Mesodermal cell (in vitro differentiated cells): ENCODE data around the gene CTXN3.
"Not testable (repeated sequence)": the region's sequence is repeated elsewhere in the genome, so short reads cannot be mapped to it uniquely, and the experiment has no call there.

Experiments used
- H3K27ac ChIP-seq: 2 replicates; pipeline ENCODE4 v1.7.0; 2013; ENCODE audit warnings: mild to moderate bottlenecking, low read depth, low read length, moderate library complexity; ENCODE audit not compliant: severe bottlenecking
- H3K36me3 ChIP-seq: 2 replicates; pipeline ENCODE4 v1.7.1; 2013; ENCODE audit warnings: mild to moderate bottlenecking, low read length, moderate library complexity; ENCODE audit not compliant: control insufficient read depth, insufficient read depth
- H3K4me1 ChIP-seq: one replicate; pipeline ENCODE4 v1.7.1; 2013; ENCODE audit warnings: mild to moderate bottlenecking, low read length; ENCODE audit not compliant: insufficient read depth, control insufficient read depth, poor library complexity, severe bottlenecking
- H3K4me3 ChIP-seq: 2 replicates; pipeline ENCODE4 v1.7.0; 2013; ENCODE audit warnings: low read length, control low read depth, mild to moderate bottlenecking; ENCODE audit not compliant: insufficient read depth, poor library complexity, severe bottlenecking; ENCODE audit errors: extremely low read depth
- H3K9me3 ChIP-seq: 2 replicates; pipeline ENCODE4 v1.7.1; 2013; ENCODE audit warnings: mild to moderate bottlenecking, low read length, moderate library complexity; ENCODE audit not compliant: control insufficient read depth
- WGBS, 2 experiments: methylation state at CpG; one replicate each; pipeline ENCODE4 v1.1.5; 2013; ENCODE audit warnings: missing lambda C conversion rate in 2 of 2; ENCODE audit not compliant: insufficient coverage in 2 of 2; 5-methylcytosine and 5-hydroxymethylcytosine counted together

Gene CTXN3

DNA sequence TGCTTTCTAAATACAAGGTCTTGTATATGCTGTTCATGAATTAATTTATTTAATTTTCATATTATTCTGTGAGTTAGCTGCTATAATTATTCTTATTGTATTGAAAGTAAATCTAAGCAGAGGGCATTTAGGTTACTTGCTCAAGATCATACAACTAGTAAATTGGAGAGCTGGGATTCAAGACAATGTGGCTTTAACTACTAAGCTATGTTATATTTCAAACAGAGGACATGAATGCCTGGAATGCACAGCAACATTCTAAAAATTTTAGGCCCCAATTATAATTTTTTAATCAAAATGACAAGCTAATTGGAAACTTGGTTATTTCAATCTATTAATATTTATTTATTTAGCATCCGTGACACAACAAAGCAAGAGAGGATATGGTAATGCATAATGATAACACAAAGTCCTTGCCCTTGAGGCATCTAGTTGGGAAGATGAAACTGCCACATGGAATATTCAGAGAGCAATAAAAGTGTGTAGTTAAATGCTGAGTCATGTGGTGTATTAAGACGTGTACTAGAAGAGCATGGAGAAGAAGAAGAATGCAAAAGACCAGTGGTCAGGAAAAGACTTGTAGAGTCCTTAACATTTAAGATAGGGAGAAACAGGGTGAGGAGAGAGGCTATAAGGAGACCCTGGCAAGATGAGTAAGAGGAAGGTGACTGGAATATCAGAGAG is 24.4 kb downstream of the CTXN3 start:
- Histone ChIP-seq H3K36me3 (no peaks in the 10 kb centered on the region), H3K4me1 (no peaks in the 10 kb centered on the region), H3K4me3 (no peak overlapping the region), H3K9me3 (no peaks in the 10 kb centered on the region), H3K27ac (no peak overlapping the region)
- WGBS, 2 experiments: 87 to 89% methylated on average over 1 of the region's 2 CpGs

DNA sequence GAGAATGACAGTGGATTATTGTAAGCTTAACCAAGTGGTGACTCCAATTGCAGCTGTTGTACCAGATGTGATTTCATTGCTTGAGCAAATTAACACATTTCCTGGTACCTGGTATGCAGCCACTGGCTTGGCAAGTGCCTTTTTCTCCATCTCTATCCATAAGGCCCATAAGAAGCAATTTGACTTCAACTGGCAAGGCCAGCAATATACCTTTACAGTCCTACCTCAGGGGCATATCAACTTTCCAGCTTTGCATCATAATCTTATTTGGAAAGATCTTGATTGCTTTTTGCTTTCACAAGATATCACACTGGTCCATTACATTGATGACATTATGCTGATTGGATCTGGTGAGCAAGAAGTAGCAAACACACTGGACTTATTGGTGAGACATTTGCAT is 28.1 kb downstream of the CTXN3 start:
- H3K4me3 ChIP-seq: not testable (repeated sequence)

GRCh38 chr5:127679691-127680330 is 30.9 kb downstream of the CTXN3 start:
- H3K9me3 ChIP-seq, H3K4me1 ChIP-seq, H3K36me3 ChIP-seq, H3K4me3 ChIP-seq, H3K27ac ChIP-seq: not testable (repeated sequence)
- WGBS, 2 experiments: 100% methylated on average over 1 of the region's 3 CpGs; no CpG with 5 or more reads in 1 of the 2 experiments

More for the DNA sequence above, 28.1 kb downstream of the CTXN3 start:
- not testable (repeated sequence) for H3K27ac ChIP-seq, H3K9me3 ChIP-seq, H3K4me1 ChIP-seq, H3K36me3 ChIP-seq

GRCh38 chr5:127680595-127680994 is 31.7 kb downstream of the CTXN3 start:
- H3K9me3 ChIP-seq: no peaks in the 10 kb centered on the region
- no peaks in the 10 kb centered on the region for H3K36me3 ChIP-seq
- no CpG with 5 or more reads among the region's 1 CpG for WGBS, 2 experiments
- no peak overlapping the region for H3K4me3 ChIP-seq
- H3K27ac ChIP-seq: no peak overlapping the region
- no peaks in the 10 kb centered on the region for H3K4me1 ChIP-seq

DNA sequence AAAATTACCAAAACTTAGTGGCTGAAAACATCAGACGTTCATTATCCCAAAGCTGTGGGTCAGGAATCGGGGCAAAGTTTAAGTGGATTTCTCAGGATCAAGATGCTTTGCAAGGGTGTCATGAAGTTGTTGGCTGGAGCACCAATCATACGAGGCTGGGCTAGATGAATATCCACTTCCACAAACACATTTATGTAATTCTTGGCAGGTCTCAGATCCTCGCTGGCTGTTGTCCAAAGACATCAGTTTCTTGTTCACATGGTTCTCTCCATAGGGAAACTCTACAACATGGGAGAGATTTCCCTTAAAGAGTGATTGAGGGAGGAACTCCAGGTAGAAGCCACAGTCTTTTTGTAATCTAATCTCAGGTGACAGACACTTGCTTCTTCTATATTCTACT is 34.1 kb downstream of the CTXN3 start:
- WGBS, 2 experiments: 82% methylated on average over 2 of the region's 4 CpGs; no CpG with 5 or more reads in 1 of the 2 experiments
- Histone ChIP-seq H3K36me3 (no peaks in the 10 kb centered on the region), H3K9me3 (no peaks in the 10 kb centered on the region)

GRCh38 chr5:127684726-127685467 is 36.0 kb downstream of the CTXN3 start:
- Histone ChIP-seq H3K27ac (no peak overlapping the region), H3K9me3 (no peaks in the 10 kb centered on the region), H3K4me3 (no peak overlapping the region), H3K36me3 (no peaks in the 10 kb centered on the region), H3K4me1 (no peaks in the 10 kb centered on the region)
- 83 to 84% methylated on average over 3 to 4 of the region's 6 CpGs for WGBS, 2 experiments

More for the DNA sequence above, 34.1 kb downstream of the CTXN3 start:
- no peaks in the 10 kb centered on the region for H3K4me1 ChIP-seq
- H3K4me3 ChIP-seq: no peak overlapping the region
- no peak overlapping the region for H3K27ac ChIP-seq

DNA sequence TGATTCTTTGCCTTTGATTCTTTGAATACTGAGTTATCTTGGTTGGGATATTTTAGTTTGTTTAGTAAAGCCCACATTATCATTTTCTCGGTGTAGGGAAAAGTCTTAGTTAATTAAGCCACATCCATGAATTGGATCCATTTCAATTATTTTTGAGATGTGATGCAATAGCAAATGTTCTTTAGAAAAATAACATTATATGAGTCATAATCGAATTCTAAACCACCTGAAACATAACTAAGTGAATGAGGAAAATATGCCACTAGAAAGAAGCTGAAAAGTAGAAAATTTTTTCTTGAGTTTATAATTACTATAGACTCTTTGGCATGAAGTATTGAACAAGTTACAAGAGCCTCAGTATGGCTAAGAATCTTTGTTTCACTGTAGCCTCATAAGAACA is 36.8 kb downstream of the CTXN3 start:
- no CpG with 5 or more reads among the region's 2 CpGs for WGBS, 2 experiments

GRCh38 chr5:127686424-127686823 is 37.5 kb downstream of the CTXN3 start:
- Histone ChIP-seq H3K9me3 (no peaks in the 10 kb centered on the region), H3K27ac (no peak overlapping the region), H3K4me3 (no peak overlapping the region), H3K36me3 (no peaks in the 10 kb centered on the region), H3K4me1 (no peaks in the 10 kb centered on the region)

More for the DNA sequence above, 36.8 kb downstream of the CTXN3 start:
- no peak overlapping the region for H3K4me3 ChIP-seq
- no peaks in the 10 kb centered on the region for H3K36me3 ChIP-seq
- no peaks in the 10 kb centered on the region for H3K9me3 ChIP-seq
- H3K27ac ChIP-seq: no peak overlapping the region
- no peaks in the 10 kb centered on the region for H3K4me1 ChIP-seq

- no CpG with 5 or more reads among the region's 1 CpG for WGBS, 2 experiments
- H3K36me3 ChIP-seq: no peaks in the 10 kb centered on the region
Measured at GRCh38 chr5:127694518-127695171, 45.8 kb downstream of the CTXN3 start.

GRCh38 chr5:127695346-127695745 is 46.5 kb downstream of the CTXN3 start:
- Histone ChIP-seq H3K27ac (no peak overlapping the region), H3K4me1 (peaks cover 9% of the 10 kb centered on the region), H3K9me3 (no peaks in the 10 kb centered on the region)

More at GRCh38 chr5:127694518-127695171, 45.8 kb downstream of the CTXN3 start:
- Histone ChIP-seq H3K27ac (no peak overlapping the region), H3K4me3 (no peak overlapping the region), H3K9me3 (no peaks in the 10 kb centered on the region), H3K4me1 (peaks cover 6% of the 10 kb centered on the region)

More at GRCh38 chr5:127695346-127695745, 46.5 kb downstream of the CTXN3 start:
- Histone ChIP-seq H3K4me3 (no peak overlapping the region), H3K36me3 (no peaks in the 10 kb centered on the region)
